HG02981 (cell line): Measurements from ENCODE around the gene ATP6V0E1.

Experiments
- ATAC-seq: cut with Tn5 transposase; IDR thresholded peaks from one replicate; pipeline ENCODE4 v1.9.1; 2021; ENCODE audit warnings: mild to moderate bottlenecking, moderate library complexity; ENCODE audit not compliant: unreplicated experiment

Gene ATP6V0E1

DNA sequence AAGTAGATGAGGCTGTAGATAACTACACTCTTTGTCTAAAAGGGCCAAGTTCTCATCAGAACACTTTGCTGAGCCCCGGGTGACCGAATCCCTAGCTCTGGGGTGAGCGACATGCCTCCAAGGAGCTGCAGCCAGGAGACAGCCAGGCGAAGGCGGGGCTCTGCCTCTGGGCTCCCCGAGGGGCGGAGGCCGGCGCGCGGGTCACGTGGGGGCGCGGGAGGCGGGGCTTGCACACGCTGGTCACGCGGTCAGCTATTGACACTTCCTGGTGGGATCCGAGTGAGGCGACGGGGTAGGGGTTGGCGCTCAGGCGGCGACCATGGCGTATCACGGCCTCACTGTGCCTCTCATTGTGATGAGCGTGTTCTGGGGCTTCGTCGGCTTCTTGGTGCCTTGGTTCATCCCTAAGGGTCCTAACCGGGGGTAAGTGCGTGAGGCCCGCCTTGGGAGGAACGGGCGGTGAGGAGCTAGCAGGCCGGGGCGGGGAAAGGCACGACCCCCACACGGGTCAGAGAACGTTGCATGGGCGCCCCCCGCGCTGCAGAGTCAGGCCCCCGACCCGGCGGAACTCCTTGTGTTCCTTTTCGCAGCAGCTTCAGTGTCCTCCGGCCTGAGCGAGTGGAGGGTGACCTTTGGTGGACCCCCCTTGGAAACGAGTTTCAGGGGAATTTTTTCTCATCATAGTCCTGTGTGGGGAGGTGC, at the start of gene ATP6V0E1:
TSS of gene ATP6V0E1 (plus strand) at position 230 of the 702 bp plus-strand sequence. CDS start at position 320, 90 bp downstream.
- ATAC-seq: peak; percentile 86

- no peak for ATAC-seq
Measured at GRCh38 chr5:172935096-172935495, 48.5 kb upstream of the ATP6V0E1 start.

- ATAC-seq: no peak
Measured at GRCh38 chr5:172936401-172936800, 47.2 kb upstream of the ATP6V0E1 start.

DNA sequence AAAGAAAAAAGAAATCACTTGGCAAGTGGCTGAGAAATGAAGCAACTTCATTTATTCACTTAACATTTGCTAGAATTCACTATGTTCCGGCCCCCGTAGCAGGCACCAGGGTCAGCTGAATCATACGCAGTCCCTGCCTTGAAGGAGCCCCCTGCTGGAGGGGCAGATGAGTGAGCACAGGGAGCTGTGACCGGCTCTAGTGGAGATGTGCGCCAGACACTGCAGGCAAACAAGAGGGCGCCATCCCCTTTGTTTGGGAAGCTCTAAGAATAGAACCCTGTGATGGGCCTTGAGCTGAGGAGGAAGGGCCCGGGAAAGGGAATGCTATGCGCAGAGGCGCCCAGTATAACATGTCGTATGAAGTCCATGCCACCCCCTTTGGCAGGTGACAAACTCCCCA, 44.5 kb upstream of the ATP6V0E1 start:
- ATAC-seq: no peak

- ATAC-seq: no peak
Measured at GRCh38 chr5:172939611-172940267, 43.8 kb upstream of the ATP6V0E1 start.

DNA sequence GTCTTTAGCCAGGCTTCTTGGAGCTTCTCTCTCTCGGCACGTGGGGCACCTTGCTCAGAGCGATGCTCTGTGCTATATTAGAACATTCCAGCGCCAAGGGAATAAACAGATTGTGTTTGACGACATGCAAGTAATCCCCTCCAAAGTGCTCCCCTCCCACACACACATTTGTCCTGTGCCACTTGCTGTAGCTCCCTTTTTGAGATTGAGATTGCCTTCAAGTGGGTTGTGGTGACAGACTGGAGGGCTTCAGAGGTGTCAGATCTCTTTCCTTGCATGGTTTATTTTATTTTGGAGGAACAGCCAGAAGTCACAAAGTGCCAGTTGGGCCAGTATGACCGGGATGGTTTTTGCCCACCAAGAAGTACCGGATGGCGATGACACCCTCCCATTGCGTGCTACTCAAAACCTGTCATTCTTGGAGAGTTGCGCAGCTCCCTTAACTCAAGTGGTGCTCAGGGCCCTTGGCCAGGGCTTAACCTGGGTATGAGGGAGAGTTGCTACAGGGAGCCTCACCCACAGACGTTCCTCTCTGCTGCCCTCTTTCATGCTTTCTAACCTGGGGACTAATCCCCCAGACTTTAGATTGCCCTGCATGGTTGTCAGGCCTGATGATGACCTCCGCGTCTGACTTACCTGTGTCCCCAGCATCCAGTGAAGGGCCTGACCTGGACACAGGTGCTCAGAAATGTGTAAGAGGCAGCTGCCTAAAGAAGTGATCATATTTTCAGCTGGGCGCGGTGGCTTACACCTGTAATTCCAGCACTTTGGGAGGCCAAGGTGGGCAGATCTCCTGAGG, 43.1 kb upstream of the ATP6V0E1 start:
- no peak for ATAC-seq

GRCh38 chr5:172941067-172941516, 42.5 kb upstream of the ATP6V0E1 start:
- no peak for ATAC-seq

GRCh38 chr5:172942556-172942955, 41.0 kb upstream of the ATP6V0E1 start:
- no peak for ATAC-seq

- ATAC-seq: no peak
Measured at GRCh38 chr5:172943283-172943841, 40.2 kb upstream of the ATP6V0E1 start.

DNA sequence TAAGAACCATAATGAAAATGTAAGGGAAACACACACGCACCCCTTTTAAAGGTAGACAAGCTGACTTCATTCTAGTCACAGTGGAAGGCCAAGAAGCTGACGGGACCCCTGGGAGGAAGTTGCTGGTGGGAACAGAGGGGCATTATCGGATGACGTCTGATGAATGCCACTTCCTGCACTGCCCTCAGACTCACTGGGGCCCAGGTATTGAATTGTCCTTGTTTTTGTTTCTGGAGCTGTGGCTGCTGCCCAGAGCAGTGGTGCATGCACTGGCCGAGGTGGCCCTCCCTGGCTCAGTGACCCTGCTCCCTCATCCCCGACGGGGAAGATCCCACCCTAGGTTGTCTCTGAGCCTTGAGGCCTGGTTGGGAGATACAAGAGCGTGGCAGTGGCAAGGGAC, 39.7 kb upstream of the ATP6V0E1 start:
- ATAC-seq: no peak

GRCh38 chr5:172944741-172945140, 38.8 kb upstream of the ATP6V0E1 start:
- no peak for ATAC-seq

GRCh38 chr5:172945151-172945550, 38.4 kb upstream of the ATP6V0E1 start:
- no peak for ATAC-seq

GRCh38 chr5:172946146-172946545, 37.4 kb upstream of the ATP6V0E1 start:
- ATAC-seq: no peak

GRCh38 chr5:172949426-172949825, 34.1 kb upstream of the ATP6V0E1 start:
- no peak for ATAC-seq

DNA sequence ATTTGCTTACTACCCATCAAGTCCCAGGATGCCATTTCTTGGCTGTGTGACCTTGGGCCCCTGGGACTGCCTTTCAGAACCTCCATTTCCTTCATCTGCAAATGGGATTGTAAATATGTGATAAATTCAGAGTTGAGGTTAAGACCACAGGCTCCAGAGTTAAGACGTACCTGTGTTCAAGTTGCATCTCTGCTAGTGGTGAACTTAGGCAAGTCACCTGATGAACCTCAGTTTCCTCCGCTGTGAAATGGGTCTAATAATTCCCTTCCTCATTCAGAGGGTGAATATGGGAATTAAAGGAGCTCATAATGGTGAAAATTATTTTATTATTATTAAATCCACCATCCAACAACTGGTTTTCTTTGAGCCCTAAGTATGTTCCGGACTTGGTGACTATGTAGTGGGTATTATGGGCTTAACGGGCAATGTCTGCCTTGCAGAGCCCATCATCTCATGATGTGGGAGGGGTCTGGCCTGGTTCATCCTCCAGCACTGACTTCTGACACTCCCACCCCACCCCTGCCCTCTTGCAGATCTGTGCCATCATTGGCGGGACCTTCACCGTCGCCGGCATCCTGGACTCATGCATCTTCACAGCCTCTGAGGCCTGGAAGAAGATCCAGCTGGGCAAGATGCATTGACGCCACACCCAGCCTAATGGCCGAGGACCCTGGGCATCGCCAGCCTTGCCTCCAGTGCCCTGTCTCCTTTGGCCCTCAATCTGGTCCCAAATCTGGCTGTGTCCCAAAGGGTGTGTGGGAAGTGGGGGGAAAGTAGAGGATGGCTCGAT, 33.2 kb upstream of the ATP6V0E1 start:
- ATAC-seq: no peak

DNA sequence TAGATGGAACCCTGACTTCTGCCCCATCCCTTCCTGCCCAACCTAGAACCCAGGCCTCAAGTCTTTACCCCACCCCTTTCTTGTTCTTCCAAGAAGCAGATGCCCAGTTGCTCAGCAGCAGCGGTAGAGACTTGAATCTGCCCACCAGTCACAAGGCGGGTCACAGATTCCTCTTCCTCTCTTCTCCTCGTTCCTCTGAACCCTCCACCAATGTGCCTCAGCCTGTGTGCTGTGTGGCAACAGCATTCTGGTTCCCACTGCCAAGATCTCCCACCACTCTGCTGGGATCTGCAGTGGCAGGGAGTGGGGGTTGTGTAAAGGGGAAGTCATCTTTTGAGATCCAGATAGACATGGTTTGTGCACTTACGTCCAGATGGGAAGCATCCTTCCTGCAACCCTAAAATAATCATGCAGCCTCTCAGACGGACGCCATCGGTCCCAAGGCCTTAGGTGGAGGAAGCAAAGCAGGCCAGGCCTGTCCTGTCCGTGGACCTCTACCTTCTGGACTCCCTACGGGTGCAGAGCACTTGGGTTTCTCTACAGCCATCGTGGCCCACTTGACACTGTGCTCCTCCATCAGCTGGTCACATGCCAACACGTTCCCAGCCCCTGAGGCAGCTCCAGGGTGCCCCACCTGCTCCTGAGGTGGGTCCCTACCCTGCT, 32.1 kb upstream of the ATP6V0E1 start:
- no peak for ATAC-seq

DNA sequence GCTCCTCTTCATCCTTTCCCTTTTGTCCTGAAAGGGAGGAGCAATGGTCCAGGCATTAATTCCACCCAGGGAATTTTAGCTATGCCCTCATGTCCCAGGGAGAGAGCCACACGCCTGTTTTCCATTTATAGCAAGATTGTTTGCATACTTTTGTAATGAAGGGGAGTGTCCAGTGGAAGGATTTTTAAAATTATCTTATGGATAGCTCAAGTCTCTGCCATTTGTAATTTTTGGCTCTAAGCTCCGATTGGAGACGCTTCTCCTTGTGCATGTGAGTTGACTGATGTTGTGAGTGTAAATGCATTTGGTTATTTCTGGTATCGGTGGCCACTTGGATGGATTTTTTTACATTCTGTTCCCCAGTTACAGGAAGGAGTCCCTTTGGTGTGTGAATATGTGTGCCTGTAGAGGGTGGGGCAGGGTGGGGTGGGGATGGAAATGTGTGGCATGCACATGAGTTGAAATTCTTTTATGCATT, 31.5 kb upstream of the ATP6V0E1 start:
- ATAC-seq: no peak

GRCh38 chr5:172953776-172954675, 29.5 kb upstream of the ATP6V0E1 start:
- ATAC-seq: no peak

DNA sequence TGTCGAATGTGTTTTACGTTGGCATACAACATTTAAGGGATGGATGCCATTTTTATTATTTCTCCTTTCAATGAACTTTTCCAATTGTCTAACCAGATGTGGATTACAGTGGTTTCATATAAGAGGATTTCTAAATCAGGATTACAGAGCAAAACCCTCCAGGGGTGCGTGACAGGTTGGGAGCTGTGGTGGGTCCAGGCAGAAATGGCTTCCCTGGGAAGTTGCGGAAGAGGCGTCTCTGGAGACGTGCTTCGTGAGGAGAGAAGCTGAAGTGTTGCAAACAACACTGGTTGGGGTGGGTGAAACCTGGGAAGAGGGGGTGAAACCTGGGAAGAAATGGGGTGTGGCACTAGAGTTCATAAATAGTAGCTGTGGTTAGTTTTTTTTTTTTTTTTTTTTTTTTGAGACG, 28.8 kb upstream of the ATP6V0E1 start:
- no peak for ATAC-seq
